DLD1 (cell line): ENCODE data around the gene TANK.

Source experiments
- in situ Hi-C: cut with HindIII; loops from 2 replicates; pipeline ENCODE4 v1.10.0; 2017; ENCODE audit warnings: low sequenced_read_pairs

Gene TANK, protein sequence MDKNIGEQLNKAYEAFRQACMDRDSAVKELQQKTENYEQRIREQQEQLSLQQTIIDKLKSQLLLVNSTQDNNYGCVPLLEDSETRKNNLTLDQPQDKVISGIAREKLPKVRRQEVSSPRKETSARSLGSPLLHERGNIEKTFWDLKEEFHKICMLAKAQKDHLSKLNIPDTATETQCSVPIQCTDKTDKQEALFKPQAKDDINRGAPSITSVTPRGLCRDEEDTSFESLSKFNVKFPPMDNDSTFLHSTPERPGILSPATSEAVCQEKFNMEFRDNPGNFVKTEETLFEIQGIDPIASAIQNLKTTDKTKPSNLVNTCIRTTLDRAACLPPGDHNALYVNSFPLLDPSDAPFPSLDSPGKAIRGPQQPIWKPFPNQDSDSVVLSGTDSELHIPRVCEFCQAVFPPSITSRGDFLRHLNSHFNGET

DNA sequence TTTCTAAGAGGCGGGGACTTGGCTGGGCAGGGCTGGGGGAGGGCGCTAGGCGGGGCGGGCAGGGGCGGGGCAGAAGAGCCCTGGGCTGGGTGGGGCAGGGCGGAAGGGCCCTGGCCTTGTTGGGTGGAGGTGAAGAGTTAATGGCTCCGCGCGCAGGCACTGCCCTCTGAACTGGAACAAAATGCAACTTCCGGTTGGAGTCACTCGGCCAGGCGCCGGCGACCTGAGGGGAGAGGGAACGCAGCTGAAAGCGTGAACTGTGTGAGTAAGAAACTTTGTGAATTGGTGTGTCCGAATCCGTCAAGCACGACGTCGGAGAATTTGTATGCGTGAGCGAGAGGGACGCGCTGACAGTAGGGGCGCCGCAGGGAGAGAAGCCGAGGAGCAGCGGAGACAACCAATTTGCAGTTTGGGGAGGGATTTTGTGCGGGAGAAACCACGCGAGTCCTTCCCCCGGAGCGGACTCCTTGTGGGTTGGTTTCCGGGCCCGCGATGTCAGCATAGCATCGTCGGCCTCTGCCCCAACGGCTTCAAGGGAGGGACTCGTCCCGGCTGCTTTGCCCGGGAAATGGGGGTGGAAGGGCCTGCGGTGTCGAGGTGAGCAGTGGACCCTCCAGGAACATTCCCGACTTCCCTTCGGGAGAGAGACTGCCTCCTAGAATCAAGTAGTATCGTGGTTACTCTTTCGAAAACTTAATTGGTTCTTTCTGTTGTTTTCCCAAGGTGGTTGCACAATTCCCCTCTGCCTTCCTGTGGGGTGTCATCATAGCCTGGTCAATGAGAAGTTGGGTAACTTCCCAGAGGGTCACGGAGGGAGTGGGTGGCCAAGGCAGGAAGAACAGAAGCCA, at the start of gene TANK:
Gene TANK (plus strand): TSS at position 203 of the 848 bp plus-strand sequence. CDS start 19,235 bp downstream, outside the sequence.
- in situ Hi-C loops = no loop called here

DNA sequence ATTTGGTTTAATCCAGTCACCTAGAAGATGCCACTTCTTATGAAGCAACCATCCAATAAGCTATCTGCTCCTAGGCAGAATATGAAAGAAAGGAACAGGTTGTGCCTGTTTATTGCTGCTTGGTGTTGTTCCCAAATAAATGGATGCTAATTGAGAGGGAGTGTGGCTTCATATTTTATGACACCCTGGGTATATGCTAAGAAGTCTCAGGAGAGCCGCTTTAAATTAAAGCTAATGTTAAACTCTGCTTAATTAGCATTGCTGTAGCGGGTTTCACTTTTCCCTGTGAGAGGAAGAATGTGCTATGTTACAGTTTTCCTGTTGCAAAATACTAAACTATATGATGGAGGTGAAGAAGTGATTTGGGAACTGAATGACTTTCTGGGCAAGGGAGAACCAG, 48.7 kb upstream of the TANK start:
- in situ Hi-C loops = no loop called here

DNA sequence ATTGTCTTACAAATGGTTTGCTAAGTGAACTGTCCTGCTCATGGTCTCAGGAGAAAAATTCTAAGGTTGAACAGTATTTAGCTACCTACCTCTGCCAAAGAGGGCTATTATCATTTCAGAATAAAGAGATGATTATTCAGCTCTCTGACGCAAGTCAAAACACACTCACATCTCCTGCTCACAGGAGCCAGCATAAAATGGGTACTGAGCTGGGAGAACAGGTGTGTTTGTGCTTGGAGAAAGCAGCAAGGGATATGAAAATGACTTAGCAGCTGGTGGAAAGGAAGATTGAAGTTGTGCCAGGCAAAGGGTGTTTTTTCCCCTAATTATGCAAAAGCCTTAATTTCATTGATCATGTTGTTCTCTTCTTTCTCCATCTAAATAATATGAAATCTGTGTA, 47.3 kb upstream of the TANK start:
- in situ Hi-C loops = no loop called here

DNA sequence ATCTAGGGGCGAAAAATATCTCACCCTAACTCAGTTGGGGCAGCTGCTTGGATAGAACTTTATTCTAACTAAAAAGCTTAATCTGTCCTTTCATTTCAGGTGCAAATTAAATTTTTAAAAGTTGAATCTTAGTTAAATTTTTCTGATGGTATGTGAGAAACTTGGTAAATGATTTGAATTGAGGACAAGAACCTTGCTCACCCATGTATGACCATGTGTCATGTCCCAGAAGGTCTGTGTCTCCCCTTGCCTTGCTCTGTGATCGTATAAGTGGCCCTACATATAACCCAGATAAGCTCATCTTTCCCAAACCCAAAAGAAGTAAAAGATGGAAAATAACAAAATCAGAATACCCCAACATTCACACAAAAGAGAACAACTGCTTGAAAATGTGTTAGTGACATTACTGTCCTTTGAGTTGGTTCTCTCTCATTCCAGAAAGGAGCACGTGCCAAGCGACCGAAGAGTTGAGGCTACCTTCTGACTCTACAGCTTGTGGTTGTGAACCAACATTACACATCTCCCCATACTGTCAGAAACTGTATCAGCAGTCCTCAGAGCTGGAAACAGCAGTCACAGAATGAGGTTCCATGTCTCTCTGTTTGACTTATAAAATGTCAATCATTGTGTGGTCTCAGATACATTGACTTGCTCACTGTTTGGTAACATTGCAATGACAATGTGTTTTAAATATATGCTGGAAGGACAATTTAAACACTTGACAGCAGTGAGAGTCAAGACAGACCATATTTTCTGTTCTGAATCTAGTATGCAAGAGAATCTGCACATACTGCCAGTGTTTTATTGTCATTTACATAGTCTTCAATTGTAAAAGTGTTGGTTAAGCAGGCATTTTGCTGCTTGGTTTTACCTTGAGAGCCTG, 46.3 kb upstream of the TANK start:
- in situ Hi-C loops = no loop called here

DNA sequence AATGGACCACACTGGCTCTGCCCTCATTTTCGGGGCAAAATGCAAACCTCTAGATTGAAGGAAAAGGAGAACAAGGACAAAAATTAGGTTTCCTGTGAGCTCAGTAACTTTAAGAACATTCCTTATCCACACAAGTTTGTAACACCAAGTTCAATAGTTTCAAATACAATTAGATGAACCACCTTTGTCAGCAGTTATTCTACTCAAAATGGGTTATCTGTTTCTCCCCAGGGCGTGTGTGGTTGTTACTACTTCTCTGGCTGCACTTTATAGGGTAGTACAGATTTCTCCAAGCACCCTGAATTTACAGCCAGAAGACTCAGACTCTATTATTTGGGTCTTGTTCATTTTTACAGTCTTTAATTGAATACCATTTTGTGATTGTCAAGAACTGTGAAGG, 45.0 kb upstream of the TANK start:
- in situ Hi-C loops = no loop called here

DNA sequence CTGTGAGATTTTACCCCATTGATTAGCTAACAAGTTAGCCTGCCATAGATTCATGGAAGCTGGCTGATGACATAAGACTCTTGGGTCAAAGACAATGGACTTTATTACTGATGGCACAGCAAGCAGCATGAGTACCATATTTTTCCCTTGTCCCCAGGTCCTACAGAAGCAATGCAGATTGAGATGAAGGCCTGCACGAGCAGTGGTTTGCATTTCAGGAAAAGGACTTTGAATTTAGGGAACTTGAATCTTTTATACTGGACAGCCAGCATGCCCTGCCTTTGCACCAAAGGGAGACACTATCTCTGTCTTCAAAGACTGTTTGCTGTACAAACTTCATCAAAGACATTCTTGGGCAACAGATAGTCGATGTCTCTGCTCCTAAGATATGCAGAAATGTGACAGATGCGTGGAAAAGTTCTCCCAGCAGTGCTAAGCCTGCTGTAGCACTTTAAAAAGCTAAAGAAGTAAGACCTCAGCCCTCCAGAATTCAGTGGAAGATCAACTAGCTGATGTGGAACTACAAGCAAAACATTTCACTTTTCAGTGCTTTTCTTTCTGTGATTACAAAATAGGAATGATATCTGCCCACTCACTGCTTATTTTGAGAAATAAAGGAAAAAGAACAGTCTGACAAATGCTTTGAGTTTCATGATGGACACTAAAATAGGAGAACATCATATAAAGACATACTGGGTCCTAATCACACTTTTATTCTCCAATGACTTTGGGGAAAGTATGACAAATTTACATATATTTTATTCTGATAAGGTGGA, 44.4 kb upstream of the TANK start:
- in situ Hi-C loops = no loop called here

DNA sequence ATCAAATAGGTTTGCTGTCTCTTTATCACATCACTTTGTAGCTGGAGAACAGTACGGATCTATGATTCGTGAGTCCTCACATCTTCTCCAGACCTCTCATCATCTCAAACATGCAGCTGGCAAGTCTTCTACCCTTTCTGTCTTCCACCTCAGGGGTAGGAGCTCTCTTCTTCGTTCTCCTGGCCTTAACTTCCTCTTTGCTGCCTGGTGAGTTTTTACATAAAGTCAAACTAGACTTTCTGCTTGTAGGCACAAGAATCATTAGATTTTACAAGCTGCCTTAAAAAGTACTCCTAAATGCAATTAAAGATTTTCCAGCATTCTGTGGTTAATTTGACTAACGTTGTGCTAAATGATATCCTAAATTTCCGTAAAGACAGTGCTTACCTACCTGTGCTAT, 43.7 kb upstream of the TANK start:
- in situ Hi-C loops = no loop called here

DNA sequence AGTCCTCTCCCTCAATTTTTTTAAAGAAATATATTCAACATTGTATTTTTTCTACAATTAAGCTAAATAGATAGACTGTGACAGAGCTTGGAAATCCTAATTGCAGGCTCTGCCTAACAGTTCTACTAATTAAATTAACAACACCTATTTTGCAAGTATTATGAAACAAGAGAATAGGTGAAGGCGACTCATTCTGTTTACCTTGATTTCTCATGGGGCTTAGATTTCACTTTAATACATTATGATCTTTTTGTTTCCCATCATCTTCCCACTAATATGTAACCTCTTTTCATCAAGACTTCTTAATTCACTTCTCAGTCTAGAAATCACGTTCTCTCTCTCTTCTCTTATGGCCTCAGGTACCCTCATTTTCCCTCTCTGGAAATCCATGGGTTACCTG, 42.7 kb upstream of the TANK start:
- in situ Hi-C loops = no loop called here

DNA sequence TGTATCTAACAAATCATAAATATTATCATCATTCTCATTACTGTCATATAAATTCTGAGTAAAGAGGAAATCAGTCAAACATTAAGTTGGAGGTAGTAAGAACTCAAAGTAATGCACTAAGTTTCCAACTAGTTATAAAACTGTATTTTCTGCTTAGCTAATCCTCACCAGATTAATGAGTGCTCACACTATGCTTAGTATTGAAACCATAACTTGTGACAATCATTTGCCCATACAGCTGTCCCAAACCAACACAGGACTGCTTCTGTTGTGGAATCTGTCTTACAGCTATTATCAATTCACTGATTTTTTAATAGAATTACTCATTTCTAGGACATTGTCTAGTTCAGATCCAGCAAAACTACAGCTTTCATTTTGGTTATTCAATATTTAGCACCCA, 41.5 kb upstream of the TANK start:
- in situ Hi-C loops = no loop called here

DNA sequence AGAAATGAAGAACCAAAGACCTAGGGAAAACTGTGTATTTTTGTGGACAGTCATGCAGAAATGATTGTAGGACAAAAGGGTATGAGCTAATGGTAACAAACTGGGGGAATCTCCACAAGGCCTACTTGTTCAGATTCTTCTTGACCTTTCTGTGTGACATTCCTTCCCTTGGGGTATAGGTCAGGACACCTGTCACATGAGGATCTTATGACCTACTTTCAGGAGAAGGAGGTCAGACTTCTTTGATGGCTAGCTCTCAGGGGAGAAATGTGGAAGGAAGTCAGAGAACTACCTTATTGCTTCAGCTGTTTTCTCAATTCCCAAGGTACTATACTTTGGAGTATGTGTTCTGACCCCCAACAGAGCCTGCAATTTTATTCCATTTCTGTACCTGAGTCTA, 40.7 kb upstream of the TANK start:
- in situ Hi-C loops = no loop called here

DNA sequence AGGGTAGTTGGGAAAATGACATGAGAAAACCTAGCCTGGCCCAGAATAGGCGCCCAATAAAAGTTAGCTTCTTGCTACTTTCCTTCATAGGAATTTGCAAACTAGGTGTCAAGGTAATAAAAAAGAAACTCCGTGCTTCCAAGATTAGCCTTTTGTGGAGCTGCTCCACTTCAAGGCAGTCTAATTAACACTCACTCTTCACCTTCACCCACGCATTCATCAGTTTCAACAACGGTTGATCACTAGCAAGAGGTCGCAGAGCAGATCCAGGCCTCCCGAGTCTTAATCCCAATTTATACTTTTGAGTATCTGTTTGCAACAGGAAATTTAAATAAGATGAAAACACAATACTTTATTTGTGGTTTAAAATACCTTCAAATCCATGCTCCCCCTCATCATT, 39.5 kb upstream of the TANK start:
- in situ Hi-C loops = no loop called here

DNA sequence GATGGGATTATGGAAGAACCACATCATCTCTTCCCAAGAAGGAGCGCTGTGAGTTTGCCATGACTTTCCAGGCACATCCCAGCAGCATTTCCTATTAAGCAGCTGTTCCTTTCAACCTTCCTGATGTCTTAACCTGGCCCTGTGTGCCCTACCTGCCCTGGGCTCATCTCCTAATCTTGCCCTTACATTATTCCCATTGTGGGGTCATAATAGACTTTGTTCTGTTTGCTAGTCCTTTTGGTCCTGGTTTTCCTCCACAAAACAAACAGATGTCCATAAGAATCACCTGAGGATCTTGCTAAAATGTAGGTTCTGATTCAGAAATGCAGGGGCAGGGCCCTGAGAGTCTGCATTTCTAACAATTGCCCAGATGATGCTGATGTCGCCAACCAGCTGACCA, 38.6 kb upstream of the TANK start:
- in situ Hi-C loops = no loop called here

DNA sequence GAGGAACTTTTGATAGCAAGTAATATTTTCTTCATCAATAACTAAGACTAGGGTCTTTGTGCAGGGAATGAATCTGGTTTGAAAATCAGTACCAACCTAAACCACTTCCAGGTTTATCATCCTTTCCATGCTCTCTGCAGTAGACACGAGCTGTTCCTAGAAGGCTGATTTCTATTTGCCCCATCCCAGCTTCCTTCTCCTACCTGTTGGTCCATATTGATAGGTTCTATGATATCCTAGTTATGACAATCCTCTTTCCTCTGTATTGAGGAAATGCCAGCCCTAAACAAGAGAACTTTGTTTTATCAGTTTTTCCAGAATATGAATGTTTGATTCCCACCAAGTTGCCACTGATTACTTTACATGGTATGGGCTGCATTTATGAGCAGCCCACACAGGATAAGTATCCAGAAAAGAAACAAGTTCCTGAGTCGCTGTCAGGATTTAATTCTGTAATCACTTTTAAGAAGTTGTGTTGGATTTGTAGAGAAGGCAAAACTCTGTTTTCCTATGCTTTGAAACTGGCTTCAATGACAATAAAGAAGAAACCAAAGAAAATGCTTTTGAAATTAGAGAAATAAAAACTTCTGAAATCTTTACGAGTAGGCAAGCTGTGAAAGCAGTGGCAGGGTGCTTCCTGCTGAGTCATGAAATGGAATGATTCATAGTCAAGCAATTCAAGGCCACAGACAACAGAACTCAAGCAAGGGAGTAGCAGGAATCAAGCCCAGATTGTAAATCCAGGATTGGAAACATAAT, 37.3 kb upstream of the TANK start:
- in situ Hi-C loops = no loop called here

DNA sequence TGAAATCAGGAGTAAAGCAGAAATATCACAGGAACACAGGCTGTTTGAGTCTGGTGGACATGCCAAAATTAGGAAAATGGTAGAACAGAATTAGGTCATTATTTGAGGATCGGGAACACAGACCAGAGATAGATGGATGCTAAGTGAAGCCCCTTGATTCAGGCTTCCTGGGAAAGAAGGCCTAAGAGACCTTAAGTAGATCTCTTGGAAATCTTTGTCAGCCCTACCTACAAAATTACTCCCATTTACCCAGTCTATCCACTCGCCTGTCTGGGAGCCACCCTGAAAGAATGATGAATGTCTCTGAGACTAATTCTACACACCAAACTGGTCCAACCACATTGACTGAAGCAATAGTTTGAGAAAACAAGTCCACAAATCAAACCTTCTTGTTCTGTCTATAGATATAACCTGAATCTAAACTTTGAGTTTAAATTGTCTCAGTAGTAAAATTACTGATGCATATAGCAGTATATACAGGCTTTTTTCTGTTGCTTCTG, 36.6 kb upstream of the TANK start:
- in situ Hi-C loops = no loop called here

DNA sequence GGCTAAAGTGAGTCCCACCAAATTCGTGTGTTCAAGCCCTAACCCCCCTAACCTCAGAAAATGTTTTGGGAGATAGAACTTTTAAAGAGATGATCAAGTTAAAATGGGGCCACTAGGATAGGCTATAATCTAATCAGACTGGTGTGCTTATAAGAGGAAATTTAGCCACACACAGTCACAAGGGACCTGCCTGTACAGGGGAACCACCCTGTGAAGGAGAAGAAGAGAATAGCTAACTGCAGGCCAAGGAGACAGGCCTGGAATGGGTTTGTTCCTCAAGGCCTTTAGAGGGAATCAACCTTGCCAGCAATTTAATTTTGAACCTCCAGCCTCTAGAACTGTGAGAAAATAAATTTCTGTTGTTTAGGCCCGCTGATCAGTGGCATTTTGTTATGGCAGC, 36.0 kb upstream of the TANK start:
- in situ Hi-C loops = no loop called here

DNA sequence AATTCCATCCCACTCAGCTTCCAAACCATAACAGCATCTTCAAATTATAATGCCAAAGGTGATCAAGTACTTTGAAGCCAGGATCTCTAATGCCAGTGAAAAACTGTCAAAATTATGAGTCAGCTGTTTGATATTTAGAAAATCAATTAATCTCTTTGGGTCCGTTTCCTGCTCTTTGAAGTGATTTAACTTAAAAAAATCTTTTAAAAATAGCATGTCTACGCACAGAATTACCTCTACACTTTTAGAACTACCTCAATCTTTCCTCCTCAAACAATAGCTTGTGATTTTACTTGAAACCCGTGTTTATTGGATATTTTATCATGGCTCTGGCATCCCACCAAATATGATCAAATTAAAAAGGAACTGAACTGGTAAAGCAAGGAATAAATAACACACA, 31.3 kb upstream of the TANK start:
- in situ Hi-C loops = no loop called here

DNA sequence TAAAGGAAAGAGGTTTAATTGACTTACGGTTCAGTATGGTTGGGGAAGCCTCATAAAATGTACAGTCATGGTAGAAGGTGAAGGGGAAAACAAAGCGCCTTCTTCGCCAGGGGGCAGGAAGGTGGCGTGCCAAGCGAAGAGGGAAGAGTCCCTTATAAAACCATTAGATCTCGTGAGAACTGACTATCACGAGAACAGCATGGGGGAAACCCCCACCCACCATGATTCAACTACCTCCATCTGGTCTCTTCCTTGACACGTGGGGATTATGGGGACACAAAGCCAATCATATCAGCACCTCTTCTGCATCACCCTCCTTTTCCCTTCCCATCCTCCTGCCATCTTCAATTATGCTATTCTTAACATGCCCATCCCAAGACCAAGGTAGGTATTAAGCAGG, 29.9 kb upstream of the TANK start:
- in situ Hi-C loops = no loop called here

DNA sequence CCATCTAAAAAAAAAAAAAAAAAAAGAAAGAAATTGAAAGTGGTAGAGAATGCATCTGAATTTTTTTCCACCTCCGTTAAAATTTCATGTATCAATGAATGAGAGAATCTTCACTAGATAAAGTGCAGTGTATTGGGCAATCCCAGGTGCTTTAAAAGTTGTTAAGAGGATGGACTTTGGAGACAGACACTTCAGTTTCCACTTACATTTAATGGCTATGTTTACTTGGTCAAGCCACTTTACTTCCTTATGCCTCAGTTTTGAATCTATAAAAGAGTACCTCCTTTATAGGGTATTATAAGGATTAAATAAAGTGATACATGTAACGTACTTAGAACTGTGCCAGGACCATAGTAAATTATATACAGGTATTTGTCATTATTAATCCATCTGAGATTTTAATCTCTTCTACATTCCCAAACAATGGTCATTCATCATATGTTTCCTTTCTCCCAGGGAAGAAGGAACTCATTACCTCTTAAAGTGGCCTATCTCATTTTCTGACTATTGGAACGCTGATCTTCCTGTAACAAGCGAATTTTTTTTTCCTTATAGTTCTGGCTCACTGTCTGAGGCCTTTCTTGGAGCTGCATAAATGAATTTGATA, 29.1 kb upstream of the TANK start:
- in situ Hi-C loops = no loop called here

DNA sequence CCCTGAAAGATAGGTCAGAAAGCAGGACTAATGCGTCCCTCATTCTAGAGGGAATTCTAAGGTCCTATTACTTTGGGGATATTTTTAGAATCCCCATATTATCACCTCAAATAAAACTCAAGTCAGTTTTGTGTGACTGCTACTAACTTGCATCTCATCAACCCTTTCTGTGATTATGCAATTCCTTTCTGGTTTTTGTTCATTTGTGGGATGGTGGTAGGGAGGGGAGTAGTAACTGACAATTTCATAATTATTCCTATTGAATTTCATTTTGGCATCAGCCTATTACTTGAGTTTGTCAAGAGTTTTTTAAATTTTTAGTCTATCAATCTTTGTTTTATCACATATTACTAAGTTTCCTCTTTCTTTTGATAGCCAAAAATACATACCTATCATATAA, 28.4 kb upstream of the TANK start:
- in situ Hi-C loops = no loop called here
